Erythroblast (primary cell): ENCODE measurements around the gene GPR52.

Experiments
- GATA1 ChIP-seq: IDR thresholded peaks from 2 replicates; pipeline ENCODE4 v1.6.1; 2011; ENCODE audit warnings: low read depth, mild to moderate bottlenecking, control low read depth, low read length, moderate library complexity
- POLR2A ChIP-seq: IDR thresholded peaks from 2 replicates; pipeline ENCODE4 v1.6.1; 2011; ENCODE audit warnings: mild to moderate bottlenecking, low read length

DNA sequence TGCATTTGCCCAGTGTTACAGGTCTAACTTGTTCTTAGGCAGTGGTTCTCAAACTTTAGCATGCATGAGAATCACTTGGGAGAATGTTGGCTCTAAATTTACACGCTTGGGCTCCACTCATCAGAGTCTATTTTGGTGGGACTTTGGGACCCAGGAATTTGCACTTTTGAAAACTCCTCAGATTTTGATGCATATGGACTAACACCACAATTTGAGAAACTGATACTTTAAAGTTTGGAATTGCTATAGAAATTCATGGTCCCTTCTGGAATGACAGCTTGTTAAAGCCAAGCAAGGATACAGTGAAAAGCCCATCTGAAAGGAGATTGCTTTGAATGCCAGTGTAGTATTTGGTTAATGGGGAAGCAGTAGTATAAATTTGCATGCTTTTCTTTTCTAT, 31.5 kb downstream of the GPR52 start:
- no peak for TF ChIP-seq POLR2A
- no peak for TF ChIP-seq GATA1
